GF-D8 (cell line): ENCODE measurements around the gene GRK1.

ENCODE experiments used
- DNase-seq: peaks from one replicate; lab custom pipeline; 2025; lab: John Stamatoyannopoulos, UW

GRK1 gene

GRCh38 chr13:113775451-113776145 lies 108.6 kb downstream of the GRK1 start:
- DNase-seq, result no peak

- no peak for DNase-seq
Measured at GRCh38 chr13:113776231-113777125, 109.5 kb downstream of the GRK1 start.

- no peak for DNase-seq
Measured at GRCh38 chr13:113777311-113778260, 110.6 kb downstream of the GRK1 start.

- DNase-seq, result no peak
Measured at GRCh38 chr13:113781571-113781970, 114.6 kb downstream of the GRK1 start.

- no peak for DNase-seq
Measured at GRCh38 chr13:113782472-113782871, 115.5 kb downstream of the GRK1 start.

GRCh38 chr13:113783200-113783881 lies 116.3 kb downstream of the GRK1 start:
- DNase-seq, result no peak

- DNase-seq, result no peak
Measured at GRCh38 chr13:113783966-113784644, 117.1 kb downstream of the GRK1 start.

- no peak for DNase-seq
Measured at GRCh38 chr13:113784645-113785024, 117.6 kb downstream of the GRK1 start.

GRCh38 chr13:113785051-113786010 lies 118.3 kb downstream of the GRK1 start:
- no peak for DNase-seq

- DNase-seq, result no peak
Measured at GRCh38 chr13:113786262-113786841, 119.3 kb downstream of the GRK1 start.
